GM12801 (cell line): ENCODE data around the gene TRPT1.

Experiments
- CTCF ChIP-seq: IDR thresholded peaks from one replicate; pipeline ENCODE4 v1.5.1; 2011; ENCODE audit warnings: control low read depth; ENCODE audit not compliant: insufficient read length; ENCODE audit errors: extremely low read depth

The TRPT1 gene

DNA sequence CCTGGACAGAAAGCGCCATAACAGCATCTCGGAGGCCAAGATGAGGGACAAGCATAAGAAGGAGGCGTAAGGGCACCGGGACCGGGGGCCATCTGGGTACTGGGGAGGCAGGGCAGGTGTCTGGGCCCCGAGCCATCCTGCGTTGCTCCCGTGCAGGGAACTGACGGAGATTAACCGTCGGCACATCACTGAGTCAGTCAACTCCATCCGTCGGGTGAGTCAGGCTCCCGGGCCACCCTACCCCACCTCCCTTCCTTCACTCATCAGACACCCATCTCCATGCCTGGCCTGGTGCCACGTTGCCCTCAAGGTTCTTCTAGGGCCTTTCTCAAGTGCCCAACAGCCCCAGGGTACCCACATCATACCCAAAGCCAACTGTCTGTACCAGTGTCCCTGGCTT is 40.4 kb upstream of the TRPT1 start:
- TF ChIP-seq CTCF, result no peak

- no peak for TF ChIP-seq CTCF
Measured at GRCh38 chr11:64265176-64266160, 39.5 kb upstream of the TRPT1 start.

DNA sequence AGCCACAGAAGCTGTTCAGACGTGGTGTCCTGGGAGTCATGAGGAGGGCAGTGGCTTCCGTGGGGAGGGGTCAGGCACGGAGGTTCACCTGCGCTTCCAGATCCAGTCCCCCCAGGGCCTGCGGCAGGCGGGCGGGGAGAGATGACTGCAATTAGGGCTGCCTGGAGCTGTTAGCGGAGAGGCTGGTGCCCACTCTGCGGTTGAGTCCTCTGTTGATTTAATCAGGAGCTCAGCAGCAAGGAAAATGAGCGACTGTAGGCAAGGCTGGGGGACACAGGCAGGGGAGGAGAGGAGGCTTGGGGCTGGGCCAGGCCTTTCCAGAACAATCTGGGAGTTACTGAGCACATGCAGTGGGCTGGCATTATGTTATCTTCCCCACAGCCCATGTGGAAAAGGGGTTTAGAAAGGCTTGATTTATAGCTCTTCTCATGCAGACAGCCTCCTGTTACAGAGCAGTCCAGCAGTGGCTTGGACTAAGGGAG is 38.4 kb upstream of the TRPT1 start:
- no peak for TF ChIP-seq CTCF

- no peak for TF ChIP-seq CTCF
Measured at GRCh38 chr11:64263947-64264317, 37.9 kb upstream of the TRPT1 start.

- no peak for TF ChIP-seq CTCF
Measured at GRCh38 chr11:64263021-64263946, 37.3 kb upstream of the TRPT1 start.

GRCh38 chr11:64262271-64263002 is 36.5 kb upstream of the TRPT1 start:
- TF ChIP-seq CTCF, result no peak
